Osteocyte (in vitro differentiated cells): ENCODE data around the gene RBM8A. TPM values are rescaled to one million over a fixed set of nuclear protein-coding genes. Genes with fewer than 3 reads are reported as not detected.
A peak's percentile ranks its signal among the peaks of the same experiment; 100 is the strongest.

Experiments used
- DNase-seq: peaks from one replicate; pipeline ENCODE4 v3.0.0; 2021; ENCODE audit warnings: mixed read lengths; ENCODE audit not compliant: unreplicated experiment; ENCODE audit errors: extremely low spot score
- H3K27ac Mint-ChIP-seq: one replicate; pipeline ENCODE4 v1.8.0; 2021; ENCODE audit warnings: mild to moderate bottlenecking, mixed read lengths; ENCODE audit not compliant: unreplicated experiment
- H3K27me3 Mint-ChIP-seq: one replicate; pipeline ENCODE4 v1.8.0; 2021; ENCODE audit warnings: mixed read lengths; ENCODE audit not compliant: unreplicated experiment
- H3K36me3 Mint-ChIP-seq: one replicate; pipeline ENCODE4 v1.8.0; 2021; ENCODE audit warnings: mixed read lengths; ENCODE audit not compliant: unreplicated experiment
- H3K4me1 Mint-ChIP-seq: one replicate; pipeline ENCODE4 v1.8.0; 2021; ENCODE audit warnings: mixed read lengths; ENCODE audit not compliant: unreplicated experiment
- H3K4me3 Mint-ChIP-seq: one replicate; pipeline ENCODE4 v1.8.0; 2021; ENCODE audit warnings: mild to moderate bottlenecking, moderate library complexity, mixed read lengths; ENCODE audit not compliant: unreplicated experiment
- H3K9me3 Mint-ChIP-seq: one replicate; pipeline ENCODE4 v1.8.0; 2021; ENCODE audit warnings: mixed read lengths; ENCODE audit not compliant: unreplicated experiment
- total RNA-seq: library from RNA; stranded (reverse); gene quantifications from 2 replicates; pipeline ENCODE4 v1.2.1, GENCODE V29; 2021
- TF ChIP-seq, protein P1 (sequence below): fragments of 200-600 bp; sonication (generic); IDR thresholded peaks from 2 replicates; pipeline ENCODE4 v1.5.0; 2021; ENCODE audit warnings: antibody characterized with exemption, mild to moderate bottlenecking, moderate library complexity

Gene RBM8A
- total RNA-seq, 1 donor from 2014 or later = 114 TPM

DNA sequence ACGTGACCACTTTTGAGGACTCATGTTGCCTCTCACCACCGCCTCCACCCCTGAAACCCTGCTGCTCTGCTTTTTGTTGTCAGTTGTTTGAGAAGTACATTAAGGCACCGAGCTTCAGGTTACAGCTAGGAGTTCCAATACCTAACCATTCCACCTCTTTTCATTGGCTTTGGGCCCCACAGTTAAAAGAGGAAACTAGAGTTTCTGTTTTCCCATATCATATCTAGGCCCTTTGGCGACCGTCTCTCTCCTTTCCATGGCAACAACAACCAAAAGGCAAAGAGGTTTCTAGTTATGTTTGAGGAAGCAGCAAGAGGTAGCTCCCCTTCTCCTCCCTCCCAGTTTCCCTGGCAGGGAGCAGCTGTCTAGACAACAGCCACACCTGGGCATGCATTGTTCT is 47.5 kb downstream of the RBM8A start:
- peaks cover 14% of the 10 kb centered on the region for H3K27me3 Mint-ChIP-seq
- no peak overlapping the region for H3K27ac Mint-ChIP-seq

DNA sequence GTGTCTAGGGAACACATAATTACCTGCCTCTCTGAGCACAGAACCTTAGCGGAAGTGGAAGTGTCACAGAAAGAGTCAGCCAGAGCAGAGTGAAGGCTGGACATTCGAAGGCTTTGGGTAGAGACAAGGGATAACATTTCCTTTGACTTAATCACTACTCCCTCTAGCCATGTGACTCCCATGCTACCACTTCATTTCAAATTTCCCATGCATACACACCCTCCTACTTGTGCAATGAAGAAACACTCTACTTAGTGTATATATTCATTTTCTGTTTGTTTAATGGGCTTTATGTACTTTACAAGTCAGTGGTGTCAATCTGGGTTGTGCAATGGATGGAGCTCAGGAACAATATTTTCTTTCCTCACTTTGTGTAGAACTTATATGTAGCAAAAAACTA is 48.6 kb downstream of the RBM8A start:
- no peak for DNase-seq
- Mint-ChIP-seq H3K36me3 (no peaks in the 10 kb centered on the region), H3K4me1 (no peaks in the 10 kb centered on the region), H3K4me3 (no peak overlapping the region), H3K27ac (no peak overlapping the region), H3K27me3 (peaks cover 10% of the 10 kb centered on the region), H3K9me3 (no peaks in the 10 kb centered on the region)
- TF ChIP-seq, protein P1, sequence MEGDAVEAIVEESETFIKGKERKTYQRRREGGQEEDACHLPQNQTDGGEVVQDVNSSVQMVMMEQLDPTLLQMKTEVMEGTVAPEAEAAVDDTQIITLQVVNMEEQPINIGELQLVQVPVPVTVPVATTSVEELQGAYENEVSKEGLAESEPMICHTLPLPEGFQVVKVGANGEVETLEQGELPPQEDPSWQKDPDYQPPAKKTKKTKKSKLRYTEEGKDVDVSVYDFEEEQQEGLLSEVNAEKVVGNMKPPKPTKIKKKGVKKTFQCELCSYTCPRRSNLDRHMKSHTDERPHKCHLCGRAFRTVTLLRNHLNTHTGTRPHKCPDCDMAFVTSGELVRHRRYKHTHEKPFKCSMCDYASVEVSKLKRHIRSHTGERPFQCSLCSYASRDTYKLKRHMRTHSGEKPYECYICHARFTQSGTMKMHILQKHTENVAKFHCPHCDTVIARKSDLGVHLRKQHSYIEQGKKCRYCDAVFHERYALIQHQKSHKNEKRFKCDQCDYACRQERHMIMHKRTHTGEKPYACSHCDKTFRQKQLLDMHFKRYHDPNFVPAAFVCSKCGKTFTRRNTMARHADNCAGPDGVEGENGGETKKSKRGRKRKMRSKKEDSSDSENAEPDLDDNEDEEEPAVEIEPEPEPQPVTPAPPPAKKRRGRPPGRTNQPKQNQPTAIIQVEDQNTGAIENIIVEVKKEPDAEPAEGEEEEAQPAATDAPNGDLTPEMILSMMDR = no peak

More for the DNA sequence above, 47.5 kb downstream of the RBM8A start:
- H3K36me3 Mint-ChIP-seq = no peaks in the 10 kb centered on the region
- H3K9me3 Mint-ChIP-seq = no peaks in the 10 kb centered on the region
- DNase-seq = no peak
- H3K4me1 Mint-ChIP-seq = peaks cover 4% of the 10 kb centered on the region
- no peak overlapping the region for H3K4me3 Mint-ChIP-seq
- TF ChIP-seq, protein P1 = no peak

GRCh38 chr1:145877923-145878486 is 49.3 kb downstream of the RBM8A start:
- Mint-ChIP-seq H3K27me3 (peaks cover 11% of the 10 kb centered on the region), H3K9me3 (no peaks in the 10 kb centered on the region), H3K4me3 (no peak overlapping the region), H3K4me1 (no peaks in the 10 kb centered on the region), H3K36me3 (no peaks in the 10 kb centered on the region), H3K27ac (no peak overlapping the region)
- DNase-seq = no peak
- TF ChIP-seq, protein P1 = no peak

DNA sequence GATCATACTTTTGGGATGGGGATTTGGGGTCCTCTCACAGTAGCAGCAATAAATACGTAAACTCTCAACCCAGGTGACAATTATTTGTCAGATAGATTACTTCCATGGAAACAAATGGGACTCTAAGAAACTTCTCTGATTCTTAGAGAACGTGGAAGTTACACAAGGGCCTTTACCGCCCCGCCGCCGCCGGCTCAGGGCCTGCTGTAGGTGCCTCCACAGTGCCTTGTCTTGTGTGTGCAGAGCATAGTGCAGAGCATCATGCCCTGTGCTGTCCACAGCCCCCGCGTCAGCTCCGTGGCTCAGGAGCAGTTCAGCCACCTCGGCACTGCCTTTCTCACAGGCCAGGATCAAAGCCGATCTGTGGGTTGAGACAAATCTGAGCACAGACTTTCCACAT is 52.6 kb downstream of the RBM8A start:
- DNase-seq = no peak
- peaks cover 14% of the 10 kb centered on the region for H3K27me3 Mint-ChIP-seq
- H3K27ac Mint-ChIP-seq = no peak overlapping the region
- no peaks in the 10 kb centered on the region for H3K9me3 Mint-ChIP-seq
- H3K4me3 Mint-ChIP-seq = no peak overlapping the region
- TF ChIP-seq, protein P1 = no peak
- no peaks in the 10 kb centered on the region for H3K36me3 Mint-ChIP-seq
- H3K4me1 Mint-ChIP-seq = peaks cover 5% of the 10 kb centered on the region

GRCh38 chr1:145871994-145872924 is 55.0 kb downstream of the RBM8A start:
- Mint-ChIP-seq H3K9me3 (no peaks in the 10 kb centered on the region), H3K4me1 (peaks cover 5% of the 10 kb centered on the region), H3K36me3 (no peaks in the 10 kb centered on the region), H3K27ac (peak overlapping the region; percentile 47), H3K27me3 (peaks cover 28% of the 10 kb centered on the region), H3K4me3 (peak overlapping the region; percentile 38)
- TF ChIP-seq, protein P1 = no peak
- no peak for DNase-seq
